Adrenal gland (tissue), 12 donors: ENCODE data around the gene VARS2. TPM values are rescaled to one million over a fixed set of nuclear protein-coding genes. Genes with fewer than 3 reads are reported as not detected.

Experiments
- DNase-seq, 7 donors: peaks; one replicate each; pipeline ENCODE4 v3.0.0-alpha.2; 2019 to 2020
- H3K27ac ChIP-seq, 5 donors: fragments of 200-600 bp; sonication (generic) in 4 of 5; 1 replicate in 3 of 5; 2 replicates in 2 of 5; pipeline versions ENCODE4 v1.5.1 to v1.8.0; 2016 to 2020; ENCODE audit warnings: mild to moderate bottlenecking in 1 of 5
- H3K27me3 ChIP-seq: fragments of 200-600 bp; 2 replicates; pipeline ENCODE4 v1.8.0; 2021
- H3K36me3 ChIP-seq, 2 donors: fragments of 200-600 bp; replicated peaks in 1 of 2; 1 replicate in 1 of 2; 2 replicates in 1 of 2; pipeline versions ENCODE4 v1.5.1 to v1.8.0; 2018 to 2022
- H3K4me1 ChIP-seq, 2 donors: fragments of 200-600 bp; replicated peaks in 1 of 2; 1 replicate in 1 of 2; 2 replicates in 1 of 2; pipeline versions ENCODE4 v1.5.1 to v1.8.0; 2018 to 2021
- H3K4me3 ChIP-seq, 4 donors: fragments of 200-600 bp; sonication (generic) in 3 of 4; one replicate each; pipeline ENCODE4 v1.5.1; 2016 to 2018
- H3K9me3 ChIP-seq, 3 donors: fragments of 200-600 bp; sonication (generic) in 1 of 3; replicated peaks in 1 of 3; 1 replicate in 2 of 3; 2 replicates in 1 of 3; pipeline versions ENCODE4 v1.5.1 to v1.8.0; 2016 to 2021
- CTCF ChIP-seq, 6 experiments: fragments of 450-650 bp in 4 of 6; fragments of 200-600 bp in 2 of 6; sonication (generic) in 1 of 6; IDR thresholded peaks; 1 replicate in 5 of 6; 2 replicates in 1 of 6; pipeline versions ENCODE4 v1.5.1 to v1.8.0; 2016 to 2021; ENCODE audit warnings: antibody characterized with exemption in 6 of 6, mild to moderate bottlenecking in 2 of 6, moderate library complexity in 1 of 6
- POLR2A ChIP-seq, 2 donors: fragments of 450-650 bp; IDR thresholded peaks; one replicate each; pipeline ENCODE4 v1.6.1; 2017; ENCODE audit warnings: antibody characterized with exemption in 2 of 2, mild to moderate bottlenecking in 2 of 2, moderate library complexity in 1 of 2
- WGBS, 4 donors: extraction: QIAGEN DNeasy Blood & Tissue Kit in 2 of 4; methylation state at CpG; one replicate each; pipeline versions ENCODE4 v1.1.5 to v1.1.7; 2013 to 2017; 5-methylcytosine and 5-hydroxymethylcytosine counted together
- intact Hi-C, 2 donors: fragments of 100-400 bp; cut with DNase I; formaldehyde crosslinking; loops; one replicate each; pipeline versions ENCODE4 v1.14.1 to v1.15.0; 2022 to 2023
- polyA plus RNA-seq, 3 donors: library from polyadenylated mRNA; stranded (reverse); fragments of 200-250 nt in 2 of 3; fragments of 350-450 nt in 1 of 3; fragmentation: Illumina TruSeq in 1 of 3; extraction: RNeasy Lipid Tissue Mini Kit (QIAGEN cat#74804) in 1 of 3; gene quantifications; one replicate each; pipeline ENCODE4 v1.2.3, GENCODE V29; 2013 to 2014
- total RNA-seq, 9 donors: library from RNA; depleted of rRNA in 4 of 9; stranded (reverse); fragments of >200 nt in 4 of 9; fragments of 120-200 nt in 1 of 9; fragmentation: NEBNext Ultra II Directional in 1 of 9; extraction: Animal tissue kit (Norgen Biotek cat#: 25700) in 1 of 9; gene quantifications; one replicate each; pipeline versions ENCODE4 v1.1.0 to v1.2.4, GENCODE V29; 2013 to 2023
- donor health status: healthy with polysubstance abuse.
- donor health status: Bipolar disorder and iron deficiency.
- donor health status: DM: yes; HTN: yes; CAD: no.
- donor health status: DM: no; HTN: no; CAD: no.
- donor health status: DM: no; HTN: no; CAD: no.
- donor health status: DM: yes; HTN: yes; CAD: no.

VARS2 gene
- total and polyA plus RNA-seq, 12 donors = 17.1 to 89.6 (median 31.7) TPM

DNA sequence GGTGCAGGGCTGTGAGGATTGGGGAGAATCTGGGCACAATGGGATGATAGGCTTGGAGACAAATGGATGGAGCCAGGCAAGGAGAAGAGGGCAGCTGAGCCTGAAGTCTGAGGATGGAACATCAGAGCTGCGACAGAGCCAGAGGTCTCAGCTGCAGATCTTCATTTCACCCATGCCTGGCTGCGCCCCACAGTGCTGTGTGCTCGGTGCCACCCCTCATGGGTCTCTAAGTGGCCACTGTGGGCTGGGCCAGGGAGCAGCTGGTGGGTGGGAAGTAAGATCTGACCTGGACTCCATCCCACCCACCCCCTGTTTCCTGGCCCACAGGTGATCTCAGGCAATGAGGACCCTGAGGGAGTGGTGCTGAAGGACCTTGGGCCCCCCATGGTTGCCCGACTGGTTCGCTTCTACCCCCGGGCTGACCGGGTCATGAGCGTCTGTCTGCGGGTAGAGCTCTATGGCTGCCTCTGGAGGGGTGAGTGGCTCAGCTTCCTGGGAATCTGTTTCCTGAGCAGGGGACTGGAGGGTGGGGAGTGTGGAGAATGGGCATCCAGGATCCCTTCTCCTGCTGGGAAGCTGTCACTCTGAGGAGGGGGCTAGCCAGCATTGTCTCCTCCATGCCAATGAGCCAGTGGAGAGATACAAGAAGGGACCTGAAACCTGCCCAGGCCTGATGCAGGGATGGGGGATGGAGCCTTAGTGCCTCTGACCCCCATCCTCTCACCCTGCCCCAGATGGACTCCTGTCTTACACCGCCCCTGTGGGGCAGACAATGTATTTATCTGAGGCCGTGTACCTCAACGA lies 23.2 kb upstream of the VARS2 start:
- H3K27me3 ChIP-seq = no peaks in the 10 kb centered on the region
- peaks cover 0 to 53% of the 10 kb centered on the region in 2 donors for H3K36me3 ChIP-seq
- H3K9me3 ChIP-seq = no peaks in the 10 kb centered on the region
- intact Hi-C loops = no loop called here
- TF ChIP-seq POLR2A (IDR thresholded peaks at IDR 0.05) = no peak
- no peak for TF ChIP-seq CTCF (IDR thresholded peaks at IDR 0.05)
- H3K4me1 ChIP-seq = peaks cover 6 to 17% of the 10 kb centered on the region in 2 donors
- H3K27ac ChIP-seq = no peak overlapping the region
- peak in 2 of 7 donors; percentile 6 to 10 for DNase-seq
- H3K4me3 ChIP-seq = no peak overlapping the region
- 86 to 91% (median 90%) methylated on average over 5 to 12 of the region's 12 CpGs for WGBS, 4 donors

GRCh38 chr6:30891450-30891723 lies 22.7 kb upstream of the VARS2 start:
- Histone ChIP-seq H3K9me3 (no peaks in the 10 kb centered on the region), H3K4me1 (peaks cover 2 to 11% of the 10 kb centered on the region in 2 donors), H3K4me3 (no peak overlapping the region), H3K27ac (no peak overlapping the region), H3K27me3 (no peaks in the 10 kb centered on the region), H3K36me3 (peaks cover 0 to 56% of the 10 kb centered on the region in 2 donors)
- intact Hi-C loops = no loop called here
- no peak for DNase-seq
- TF ChIP-seq POLR2A (IDR thresholded peaks at IDR 0.05) (no peak), CTCF (IDR thresholded peaks at IDR 0.05) (no peak)
- 91 to 94% (median 92%) methylated on average over 4 of the region's 4 CpGs for WGBS, 4 donors

DNA sequence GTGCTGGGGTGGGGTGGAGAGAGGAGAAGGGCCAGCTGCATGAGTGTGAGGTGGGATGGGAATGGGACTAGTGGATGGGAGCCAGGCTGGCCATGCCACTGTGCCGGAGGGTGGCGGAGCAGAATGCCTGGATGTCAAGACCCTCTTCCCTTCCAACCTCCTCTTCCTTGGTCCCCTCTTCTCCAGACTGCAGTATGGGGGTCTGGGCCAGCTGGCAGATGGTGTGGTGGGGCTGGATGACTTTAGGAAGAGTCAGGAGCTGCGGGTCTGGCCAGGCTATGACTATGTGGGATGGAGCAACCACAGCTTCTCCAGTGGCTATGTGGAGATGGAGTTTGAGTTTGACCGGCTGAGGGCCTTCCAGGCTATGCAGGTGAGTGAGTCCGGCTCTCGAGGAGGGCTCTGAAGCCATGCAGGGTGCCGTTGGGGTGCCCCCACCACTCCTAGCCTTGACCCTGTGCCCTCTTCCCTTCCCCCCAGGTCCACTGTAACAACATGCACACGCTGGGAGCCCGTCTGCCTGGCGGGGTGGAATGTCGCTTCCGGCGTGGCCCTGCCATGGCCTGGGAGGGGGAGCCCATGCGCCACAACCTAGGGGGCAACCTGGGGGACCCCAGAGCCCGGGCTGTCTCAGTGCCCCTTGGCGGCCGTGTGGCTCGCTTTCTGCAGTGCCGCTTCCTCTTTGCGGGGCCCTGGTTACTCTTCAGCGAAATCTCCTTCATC lies 22.1 kb upstream of the VARS2 start:
- TF ChIP-seq POLR2A (IDR thresholded peaks at IDR 0.05) (no peak), CTCF (IDR thresholded peaks at IDR 0.05) (no peak)
- Histone ChIP-seq H3K4me1 (peaks cover 0 to 7% of the 10 kb centered on the region in 2 donors), H3K27me3 (no peaks in the 10 kb centered on the region), H3K36me3 (peaks cover 0 to 62% of the 10 kb centered on the region in 2 donors), H3K4me3 (no peak overlapping the region), H3K27ac (no peak overlapping the region), H3K9me3 (no peaks in the 10 kb centered on the region)
- 82 to 93% (median 90%) methylated on average over 10 to 21 of the region's 21 CpGs for WGBS, 4 donors
- intact Hi-C loops = no loop called here
- DNase-seq = peak in 2 of 7 donors; percentile 5 to 11

DNA sequence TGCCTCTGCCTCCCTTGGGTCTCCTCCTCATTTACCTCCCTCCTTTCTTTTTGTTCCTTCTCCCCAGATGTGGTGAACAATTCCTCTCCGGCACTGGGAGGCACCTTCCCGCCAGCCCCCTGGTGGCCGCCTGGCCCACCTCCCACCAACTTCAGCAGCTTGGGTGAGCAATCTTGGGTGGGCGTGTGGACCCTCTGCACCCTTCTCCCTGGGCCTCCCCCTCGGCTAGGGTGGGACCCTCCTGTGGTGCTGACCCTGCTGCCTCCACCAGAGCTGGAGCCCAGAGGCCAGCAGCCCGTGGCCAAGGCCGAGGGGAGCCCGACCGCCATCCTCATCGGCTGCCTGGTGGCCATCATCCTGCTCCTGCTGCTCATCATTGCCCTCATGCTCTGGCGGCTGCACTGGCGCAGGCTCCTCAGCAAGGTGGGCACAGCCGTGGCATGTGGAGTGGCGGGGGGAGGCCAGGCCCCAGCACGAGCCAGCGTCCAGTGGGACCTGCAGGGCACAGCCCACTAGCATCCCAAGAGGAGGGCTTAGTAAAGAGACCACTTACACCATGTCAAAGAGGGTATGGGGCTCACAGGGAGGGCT lies 20.9 kb upstream of the VARS2 start:
- Histone ChIP-seq H3K27me3 (no peaks in the 10 kb centered on the region), H3K4me1 (peaks cover 0 to 6% of the 10 kb centered on the region in 2 donors), H3K4me3 (no peak overlapping the region), H3K27ac (no peak overlapping the region), H3K36me3 (peaks cover 0 to 73% of the 10 kb centered on the region in 2 donors), H3K9me3 (no peaks in the 10 kb centered on the region)
- DNase-seq = peak in 1 of 7 donors; percentile 10
- intact Hi-C loops = no loop called here
- WGBS, 4 donors = 84 to 92% (median 89%) methylated on average over 7 to 16 of the region's 16 CpGs
- no peak for TF ChIP-seq CTCF (IDR thresholded peaks at IDR 0.05)
- TF ChIP-seq POLR2A (IDR thresholded peaks at IDR 0.05) = no peak
